K562 (cell line): ENCODE results near the gene ADAM15. TPM values are rescaled to one million over a fixed set of nuclear protein-coding genes. Genes with fewer than 3 reads are reported as not detected.
A peak's percentile ranks its signal among the peaks of the same experiment; 100 is the strongest.

Experiments
- ARID4B ChIP-seq: sonication (generic); formaldehyde crosslinking; IDR thresholded peaks from 2 replicates; pipeline ENCODE4 v1.8.0; 2022; ENCODE audit warnings: mild to moderate bottlenecking, missing genetic modification reagents
- BRF2 ChIP-seq: IDR thresholded peaks from 3 replicates; pipeline ENCODE4 v1.6.1; 2011; ENCODE audit warnings: borderline replicate concordance, mild to moderate bottlenecking; ENCODE audit not compliant: insufficient read length, insufficient read depth
- CBX3 ChIP-seq, 2 experiments: IDR thresholded peaks; 1 replicate in 1 of 2; 2 replicates in 1 of 2; pipeline ENCODE4 v1.6.1; 2012; ENCODE audit warnings: inconsistent platforms in 2 of 2, low read length in 2 of 2, borderline replicate concordance in 1 of 2, control low read depth in 1 of 2
- E2F3 ChIP-seq: fragments of 250-450 bp; sonication (Bioruptor Pico); IDR thresholded peaks from 2 replicates; pipeline ENCODE4 v1.4.0; 2020; ENCODE audit warnings: mild to moderate bottlenecking
- JUN ChIP-seq, 2 experiments: sonication (generic) in 1 of 2; formaldehyde crosslinking in 1 of 2; IDR thresholded peaks; 2 replicates each; pipeline versions ENCODE4 v1.6.1 to v1.8.0; 2012 to 2022; ENCODE audit warnings: borderline replicate concordance in 2 of 2, mild to moderate bottlenecking in 2 of 2, improper control_type of control experiment in 1 of 2, low read depth in 1 of 2, low read length in 1 of 2, missing genetic modification reagents in 1 of 2
- KDM5B ChIP-seq: fragments of 200-600 bp; sonication (generic); IDR thresholded peaks from 2 replicates; pipeline ENCODE4 v1.6.1; 2012; ENCODE audit warnings: low read depth, mild to moderate bottlenecking, moderate library complexity, low read length, control low read depth, inconsistent platforms; ENCODE audit not compliant: insufficient replicate concordance
- L3MBTL2 ChIP-seq: fragments of 450-650 bp; IDR thresholded peaks from 2 replicates; pipeline ENCODE4 v1.6.1; 2016; ENCODE audit warnings: mild to moderate bottlenecking, moderate library complexity
- MBD2 ChIP-seq: sonication (generic); IDR thresholded peaks from 2 replicates; pipeline ENCODE4 v1.6.1; 2016; ENCODE audit warnings: low read depth, borderline replicate concordance
- MIER1 ChIP-seq: fragments of 450-650 bp; IDR thresholded peaks from 2 replicates; pipeline ENCODE4 v1.6.1; 2016; ENCODE audit warnings: antibody characterized with exemption, mild to moderate bottlenecking, low read depth
- MLX ChIP-seq, 2 experiments: fragments of 450-650 bp in 1 of 2; sonication (generic) in 1 of 2; formaldehyde crosslinking; conservative IDR thresholded peaks; 2 replicates each; pipeline versions ENCODE4 v1.4.0 to v1.8.1; 2020 to 2022; ENCODE audit warnings: mild to moderate bottlenecking in 1 of 2, missing genetic modification reagents in 1 of 2
- NCOA1 ChIP-seq: fragments of 450-650 bp; IDR thresholded peaks from 2 replicates; pipeline ENCODE4 v1.6.1; 2016; ENCODE audit warnings: low read depth
- TEAD1 ChIP-seq, 2 experiments: fragments of 450-650 bp in 1 of 2; sonication (generic) in 1 of 2; formaldehyde crosslinking; IDR thresholded peaks; 2 replicates each; pipeline versions ENCODE4 v1.4.0 to v1.8.0; 2020 to 2022; ENCODE audit warnings: mild to moderate bottlenecking in 2 of 2, missing genetic modification reagents in 1 of 2
- USF1 ChIP-seq: sonication (generic); formaldehyde crosslinking; IDR thresholded peaks from 2 replicates; pipeline ENCODE4 v1.9.0; 2022; ENCODE audit warnings: mild to moderate bottlenecking, missing genetic modification reagents
- YBX1 ChIP-seq: fragments of 450-650 bp; IDR thresholded peaks from 2 replicates; pipeline ENCODE4 v1.7.1; 2016; ENCODE audit warnings: mild to moderate bottlenecking
- ZBTB12 ChIP-seq: fragments of 250-450 bp; sonication (Bioruptor Pico); IDR thresholded peaks from 2 replicates; pipeline ENCODE4 v1.4.0; 2020
- ZKSCAN1 ChIP-seq: fragments of 150-350 bp; IDR thresholded peaks from 2 replicates; pipeline ENCODE4 v1.6.1; 2016; ENCODE audit warnings: low read depth, low read length
- ZNF253 ChIP-seq: fragments of 250-450 bp; sonication (Bioruptor Pico); conservative IDR thresholded peaks from 2 replicates; pipeline ENCODE4 v1.6.1; 2021; ENCODE audit warnings: mild to moderate bottlenecking
- ZNF551 ChIP-seq: fragments of 250-450 bp; sonication (Bioruptor Pico); IDR thresholded peaks from 2 replicates; pipeline ENCODE4 v1.5.0; 2021; ENCODE audit warnings: mild to moderate bottlenecking, moderate library complexity
- ZNF668 ChIP-seq: fragments of 250-450 bp; sonication (Bioruptor Pico); IDR thresholded peaks from 2 replicates; pipeline ENCODE4 v1.8.0; 2022; ENCODE audit warnings: mild to moderate bottlenecking, inconsistent platforms
- polyA plus RNA-seq, 8 experiments: library from polyadenylated mRNA; depleted of rRNA in 4 of 8; stranded (reverse) in 5 of 8; unstranded in 3 of 8; fragments of >200 nt; fragmentation: Nextera tagmentation in 2 of 8; fragmentation: Illumina TruSeq in 1 of 8; extraction: Ambion mirVana in 2 of 8; extraction: Trizol in 1 of 8; gene quantifications; 2 replicates each; pipeline versions ENCODE4 v1.2.1 to v1.2.3, GENCODE V29; 2011 to 2014; ENCODE audit warnings: inconsistent platforms in 1 of 8, missing spikeins in 1 of 8
- total RNA-seq, 7 experiments: library from RNA; depleted of rRNA in 6 of 7; stranded (reverse); fragments of >200 nt in 6 of 7; fragmentation: Illumina TruSeq in 2 of 7; extraction: Trizol in 2 of 7; gene quantifications; 2 replicates each; pipeline versions ENCODE4 v1.2.1 to v1.2.3, GENCODE V29; 2011 to 2021; ENCODE audit warnings: low replicate concordance in 1 of 7

Gene ADAM15
- total and polyA plus RNA-seq, 9 of the 15 experiments (the other 6 are each of a cell fraction or from before 2014, with no cell fraction given), result 0.69 to 72.3 (median 32.8) TPM

GRCh38 chr1:155061381-155062150 is 10.4 kb downstream of the ADAM15 start (continued):
- TF ChIP-seq KDM5B (no peak), ZNF253 (no peak), NCOA1 (no peak), L3MBTL2 (no peak), E2F3 (CRISPR knock-in tag) (no peak), MLX (CRISPR knock-in tag; conservative IDR thresholded peaks at IDR 0.05) (no peak), ARID4B (CRISPR knock-in tag) (peak; percentile 58; the same call in 1 of the 2 replicates), JUN (IDR thresholded peaks at IDR 0.05; ENCODE audit: borderline replicate concordance, low read depth, low read length) (0 out of 2 replicates have a peak, but pooled peaks have one; percentile 22), JUN (CRISPR knock-in tag; IDR thresholded peaks at IDR 0.05; ENCODE audit: borderline replicate concordance) (no peak), CBX3 (IDR thresholded peaks at IDR 0.05; ENCODE audit: borderline replicate concordance in 1 of 2, low read length in 2 of 2) (0 out of 3 replicates have a peak, but pooled peaks of 1 of the 2 experiments have one; percentile 25), ZNF668 (CRISPR knock-in tag) (no peak), ZKSCAN1 (no peak), MIER1 (no peak), ZNF551 (CRISPR knock-in tag) (no peak), MBD2 (no peak), ZBTB12 (CRISPR knock-in tag) (no peak), YBX1 (no peak), BRF2 (no peak), TEAD1 (CRISPR knock-in tag; IDR thresholded peaks at IDR 0.05) (peak in 1 of 2 experiments; percentile 51; a peak in 1 of 4 replicates), USF1 (CRISPR knock-in tag) (no peak)
